Upper lobe of left lung (tissue), 4 donors: ENCODE data around the gene MAZ.

Experiments used
- POLR2A ChIP-seq, 4 donors: fragments of 450-650 bp; IDR thresholded peaks; one replicate each; pipeline ENCODE4 v1.5.1; 2016 to 2017; ENCODE audit warnings: antibody characterized with exemption in 4 of 4, mild to moderate bottlenecking in 2 of 4
- POLR2AphosphoS5 ChIP-seq, 2 donors: sonication (generic); formaldehyde crosslinking; IDR thresholded peaks; one replicate each; pipeline ENCODE4 v1.5.1; 2017; ENCODE audit warnings: antibody characterized with exemption in 2 of 2
- TF ChIP-seq, protein P1 (sequence below), 6 experiments: fragments of 450-650 bp in 4 of 6; fragments of 200-600 bp in 2 of 6; sonication (generic) in 2 of 6; IDR thresholded peaks; one replicate each; pipeline ENCODE4 v1.5.1; 2016 to 2019; ENCODE audit warnings: antibody characterized with exemption in 6 of 6

DNA sequence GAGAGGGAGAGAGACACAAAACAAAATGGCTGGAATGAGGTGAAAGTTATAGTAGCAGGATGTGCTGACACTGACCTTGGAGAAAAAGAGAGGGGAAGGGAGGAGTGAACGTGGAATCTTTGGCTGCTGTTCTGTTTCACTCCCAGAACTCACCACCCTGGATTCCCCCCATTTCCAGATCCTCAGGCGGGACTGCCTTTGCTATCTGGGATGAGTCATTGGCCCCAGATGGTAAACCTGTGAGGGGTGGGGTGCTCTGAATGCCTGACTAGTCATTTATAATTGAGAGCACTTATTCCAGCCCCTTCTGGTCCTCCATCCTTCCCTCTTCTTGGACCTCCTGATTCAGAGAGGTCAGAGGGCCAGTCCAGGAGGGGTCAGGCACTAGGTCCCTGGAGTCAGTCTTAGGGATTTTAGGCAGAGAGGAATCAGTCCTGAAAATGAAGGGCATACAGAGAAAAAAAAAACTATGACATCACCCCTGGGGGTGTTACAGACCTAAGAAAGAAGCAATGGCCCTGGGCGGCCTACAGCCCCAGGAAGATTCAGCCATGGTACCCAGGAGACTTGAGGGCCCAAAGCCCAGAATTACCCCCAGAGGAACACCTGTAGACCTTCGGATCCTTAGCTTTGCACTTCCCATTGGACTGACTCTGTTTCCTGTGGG lies 30.5 kb upstream of the MAZ start:
- TF ChIP-seq, protein P1, sequence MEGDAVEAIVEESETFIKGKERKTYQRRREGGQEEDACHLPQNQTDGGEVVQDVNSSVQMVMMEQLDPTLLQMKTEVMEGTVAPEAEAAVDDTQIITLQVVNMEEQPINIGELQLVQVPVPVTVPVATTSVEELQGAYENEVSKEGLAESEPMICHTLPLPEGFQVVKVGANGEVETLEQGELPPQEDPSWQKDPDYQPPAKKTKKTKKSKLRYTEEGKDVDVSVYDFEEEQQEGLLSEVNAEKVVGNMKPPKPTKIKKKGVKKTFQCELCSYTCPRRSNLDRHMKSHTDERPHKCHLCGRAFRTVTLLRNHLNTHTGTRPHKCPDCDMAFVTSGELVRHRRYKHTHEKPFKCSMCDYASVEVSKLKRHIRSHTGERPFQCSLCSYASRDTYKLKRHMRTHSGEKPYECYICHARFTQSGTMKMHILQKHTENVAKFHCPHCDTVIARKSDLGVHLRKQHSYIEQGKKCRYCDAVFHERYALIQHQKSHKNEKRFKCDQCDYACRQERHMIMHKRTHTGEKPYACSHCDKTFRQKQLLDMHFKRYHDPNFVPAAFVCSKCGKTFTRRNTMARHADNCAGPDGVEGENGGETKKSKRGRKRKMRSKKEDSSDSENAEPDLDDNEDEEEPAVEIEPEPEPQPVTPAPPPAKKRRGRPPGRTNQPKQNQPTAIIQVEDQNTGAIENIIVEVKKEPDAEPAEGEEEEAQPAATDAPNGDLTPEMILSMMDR (IDR thresholded peaks at IDR 0.05) = no peak
- TF ChIP-seq POLR2AphosphoS5 (IDR thresholded peaks at IDR 0.05) (no peak), POLR2A (IDR thresholded peaks at IDR 0.05) (no peak)
